Adrenal gland (tissue), 12 donors: ENCODE results near the gene GALE. TPM values are rescaled to one million over a fixed set of nuclear protein-coding genes. Genes with fewer than 3 reads are reported as not detected.

ENCODE experiments used
- DNase-seq, 7 donors: peaks; one replicate each; pipeline ENCODE4 v3.0.0-alpha.2; 2019 to 2020
- H3K27ac ChIP-seq, 5 donors: fragments of 200-600 bp; sonication (generic) in 4 of 5; 1 replicate in 3 of 5; 2 replicates in 2 of 5; pipeline versions ENCODE4 v1.5.1 to v1.8.0; 2016 to 2020; ENCODE audit warnings: mild to moderate bottlenecking in 1 of 5
- H3K27me3 ChIP-seq: fragments of 200-600 bp; 2 replicates; pipeline ENCODE4 v1.8.0; 2021
- H3K36me3 ChIP-seq, 2 donors: fragments of 200-600 bp; replicated peaks in 1 of 2; 1 replicate in 1 of 2; 2 replicates in 1 of 2; pipeline versions ENCODE4 v1.5.1 to v1.8.0; 2018 to 2022
- H3K4me1 ChIP-seq, 2 donors: fragments of 200-600 bp; replicated peaks in 1 of 2; 1 replicate in 1 of 2; 2 replicates in 1 of 2; pipeline versions ENCODE4 v1.5.1 to v1.8.0; 2018 to 2021
- H3K4me3 ChIP-seq, 4 donors: fragments of 200-600 bp; sonication (generic) in 3 of 4; one replicate each; pipeline ENCODE4 v1.5.1; 2016 to 2018
- H3K9me3 ChIP-seq, 3 donors: fragments of 200-600 bp; sonication (generic) in 1 of 3; replicated peaks in 1 of 3; 1 replicate in 2 of 3; 2 replicates in 1 of 3; pipeline versions ENCODE4 v1.5.1 to v1.8.0; 2016 to 2021
- CTCF ChIP-seq, 6 experiments: fragments of 450-650 bp in 4 of 6; fragments of 200-600 bp in 2 of 6; sonication (generic) in 1 of 6; IDR thresholded peaks; 1 replicate in 5 of 6; 2 replicates in 1 of 6; pipeline versions ENCODE4 v1.5.1 to v1.8.0; 2016 to 2021; ENCODE audit warnings: antibody characterized with exemption in 6 of 6, mild to moderate bottlenecking in 2 of 6, moderate library complexity in 1 of 6
- POLR2A ChIP-seq, 2 donors: fragments of 450-650 bp; IDR thresholded peaks; one replicate each; pipeline ENCODE4 v1.6.1; 2017; ENCODE audit warnings: antibody characterized with exemption in 2 of 2, mild to moderate bottlenecking in 2 of 2, moderate library complexity in 1 of 2
- WGBS, 4 donors: extraction: QIAGEN DNeasy Blood & Tissue Kit in 2 of 4; methylation state at CpG; one replicate each; pipeline versions ENCODE4 v1.1.5 to v1.1.7; 2013 to 2017; 5-methylcytosine and 5-hydroxymethylcytosine counted together
- intact Hi-C, 2 donors: fragments of 100-400 bp; cut with DNase I; formaldehyde crosslinking; loops; one replicate each; pipeline versions ENCODE4 v1.14.1 to v1.15.0; 2022 to 2023
- polyA plus RNA-seq, 3 donors: library from polyadenylated mRNA; stranded (reverse); fragments of 200-250 nt in 2 of 3; fragments of 350-450 nt in 1 of 3; fragmentation: Illumina TruSeq in 1 of 3; extraction: RNeasy Lipid Tissue Mini Kit (QIAGEN cat#74804) in 1 of 3; gene quantifications; one replicate each; pipeline ENCODE4 v1.2.3, GENCODE V29; 2013 to 2014
- total RNA-seq, 9 donors: library from RNA; depleted of rRNA in 4 of 9; stranded (reverse); fragments of >200 nt in 4 of 9; fragments of 120-200 nt in 1 of 9; fragmentation: NEBNext Ultra II Directional in 1 of 9; extraction: Animal tissue kit (Norgen Biotek cat#: 25700) in 1 of 9; gene quantifications; one replicate each; pipeline versions ENCODE4 v1.1.0 to v1.2.4, GENCODE V29; 2013 to 2023
- donor health status: healthy with polysubstance abuse.
- donor health status: Bipolar disorder and iron deficiency.
- donor health status: DM: yes; HTN: yes; CAD: no.
- donor health status: DM: no; HTN: no; CAD: no.
- donor health status: DM: no; HTN: no; CAD: no.
- donor health status: DM: yes; HTN: yes; CAD: no.

Gene GALE
- total and polyA plus RNA-seq, 12 donors = 12.0 to 80.8 (median 29.9) TPM

- H3K9me3 ChIP-seq = no peaks in the 10 kb centered on the region
- peaks cover 0 to 7% of the 10 kb centered on the region in 2 donors for H3K36me3 ChIP-seq
- DNase-seq = no peak
- H3K27me3 ChIP-seq = no peaks in the 10 kb centered on the region
- peaks cover 6 to 30% of the 10 kb centered on the region in 2 donors for H3K4me1 ChIP-seq
- TF ChIP-seq POLR2A (IDR thresholded peaks at IDR 0.05) (no peak), CTCF (IDR thresholded peaks at IDR 0.05) (no peak)
- no peak overlapping the region for H3K4me3 ChIP-seq
- no peak overlapping the region for H3K27ac ChIP-seq
- intact Hi-C loops = loop anchor here in 1 of 2 donors (10.0 kb wide), 1 partner anchor 139 kb away; the partner anchor contains the start of gene CNR2
- 81 to 86% (median 84%) methylated on average over 2 of the region's 2 CpGs for WGBS, 4 donors
Observed at GRCh38 chr1:23776217-23776616, 24.3 kb downstream of the GALE start.

- intact Hi-C loops = loop anchor here in 1 of 2 donors (10.0 kb wide), 1 partner anchor 140 kb away; the partner anchor contains the start of gene CNR2
- peaks cover 6 to 19% of the 10 kb centered on the region in 2 donors for H3K4me1 ChIP-seq
- H3K4me3 ChIP-seq = no peak overlapping the region
- TF ChIP-seq CTCF (IDR thresholded peaks at IDR 0.05) = no peak
- TF ChIP-seq POLR2A (IDR thresholded peaks at IDR 0.05) = no peak
- no peak for DNase-seq
- WGBS, 4 donors = 73 to 80% (median 79%) methylated on average over 6 of the region's 6 CpGs
- no peaks in the 10 kb centered on the region for H3K9me3 ChIP-seq
- peaks cover 0 to 6% of the 10 kb centered on the region in 2 donors for H3K36me3 ChIP-seq
- no peak overlapping the region for H3K27ac ChIP-seq
- H3K27me3 ChIP-seq = no peaks in the 10 kb centered on the region
Observed at GRCh38 chr1:23774174-23774880, 26.2 kb downstream of the GALE start.

GRCh38 chr1:23772854-23773242 lies 27.7 kb downstream of the GALE start:
- intact Hi-C loops = loop anchor here in 1 of 2 donors (10.0 kb wide), 1 partner anchor 142 kb away; the partner anchor contains the start of gene CNR2
- Histone ChIP-seq H3K27ac (no peak overlapping the region), H3K27me3 (no peaks in the 10 kb centered on the region), H3K9me3 (no peaks in the 10 kb centered on the region), H3K4me3 (no peak overlapping the region), H3K36me3 (peaks cover 0 to 6% of the 10 kb centered on the region in 2 donors), H3K4me1 (peaks cover 6 to 14% of the 10 kb centered on the region in 2 donors)
- TF ChIP-seq POLR2A (IDR thresholded peaks at IDR 0.05) (no peak), CTCF (IDR thresholded peaks at IDR 0.05) (no peak)
- DNase-seq = peak in 1 of 7 donors; percentile 35
- 76 to 88% (median 81%) methylated on average over 10 of the region's 10 CpGs for WGBS, 4 donors

GRCh38 chr1:23772049-23772853 lies 28.3 kb downstream of the GALE start:
- Histone ChIP-seq H3K9me3 (no peaks in the 10 kb centered on the region), H3K36me3 (peaks cover 0 to 6% of the 10 kb centered on the region in 2 donors), H3K27me3 (no peaks in the 10 kb centered on the region), H3K27ac (no peak overlapping the region), H3K4me3 (no peak overlapping the region), H3K4me1 (peaks cover under 1 to 8% of the 10 kb centered on the region in 2 donors)
- TF ChIP-seq CTCF (IDR thresholded peaks at IDR 0.05) = peak; percentile 75 to 91 (median 86)
- no peak for TF ChIP-seq POLR2A (IDR thresholded peaks at IDR 0.05)
- WGBS, 4 donors = 14 to 16% (median 14%) methylated on average over 9 to 14 of the region's 14 CpGs
- intact Hi-C loops = loop anchor here in 1 of 2 donors (10.0 kb wide), 1 partner anchor 143 kb away; the partner anchor contains the start of gene CNR2
- peak; percentile 84 to 97 (median 93) for DNase-seq
